Fibroblast of pulmonary artery (primary cell): ENCODE data around the gene MRPL49.
"Not testable (repeated sequence)": the region's sequence is repeated elsewhere in the genome, so short reads cannot be mapped to it uniquely, and the experiment has no call there.

ENCODE experiments used
- DNase-seq: peaks from one replicate; pipeline ENCODE4 v3.0.0-alpha.2; 2010; ENCODE audit warnings: low read depth
- H3K4me3 ChIP-seq: replicated peaks from 2 replicates; pipeline ENCODE4 v1.5.1; 2011; ENCODE audit warnings: low read depth, mild to moderate bottlenecking, control low read depth, low read length, moderate library complexity
- CTCF ChIP-seq: IDR thresholded peaks from 2 replicates; pipeline ENCODE4 v1.5.1; 2011; ENCODE audit warnings: mild to moderate bottlenecking, control low read depth, low read length, inconsistent platforms; ENCODE audit errors: missing control alignments

MRPL49 gene

GRCh38 chr11:65118097-65118837 is 3.9 kb upstream of the MRPL49 start:
- no peak for TF ChIP-seq CTCF
- no peak for DNase-seq
- H3K4me3 ChIP-seq, result no peak overlapping the region

- H3K4me3 ChIP-seq, DNase-seq: not testable (repeated sequence)
Measured at GRCh38 chr11:65118891-65119669, 3.0 kb upstream of the MRPL49 start.

- H3K4me3 ChIP-seq, result no peak overlapping the region
- no peak for TF ChIP-seq CTCF
- DNase-seq, result no peak
Measured at GRCh38 chr11:65119670-65119995, 2.5 kb upstream of the MRPL49 start.

GRCh38 chr11:65120831-65121230 is 1.3 kb upstream of the MRPL49 start:
- H3K4me3 ChIP-seq, result peak overlapping the region; percentile 84
- no peak for DNase-seq
- no peak for TF ChIP-seq CTCF

GRCh38 chr11:65121447-65121864 is 665 bp upstream of the MRPL49 start:
- no peak for DNase-seq
- no peak for TF ChIP-seq CTCF
- peak overlapping the region; percentile 84 for H3K4me3 ChIP-seq

- no peak for TF ChIP-seq CTCF
- no peak for DNase-seq
- no peak overlapping the region for H3K4me3 ChIP-seq
Measured at GRCh38 chr11:65124480-65125196, 2.5 kb downstream of the MRPL49 start.
